ENCODE measurements around the gene BTBD8. TPM values are rescaled to one million over a fixed set of nuclear protein-coding genes. Genes with fewer than 3 reads are reported as not detected.

Gene BTBD8
- polyA plus RNA-seq, 1 of the 3 experiments (the other 2 are of a cell fraction): 0.62 TPM

- ChIA-PET CTCF (interaction anchor here (1.1 kb wide), 1 partner anchor 36 kb away, joined by 3 read pairs; no protein-coding TSS in a partner anchor), POLR2A (no interaction called here)
Observed at GRCh38 chr1:92095874-92096273, 15.7 kb downstream of the BTBD8 start.

More at GRCh38 chr1:92095874-92096273, 15.7 kb downstream of the BTBD8 start:
- 92% methylated on average over 5 of the region's 5 CpGs for WGBS (ENCODE audit: low lambda C conversion rate)
- H3K27me3 ChIP-seq (ENCODE audit: insufficient read depth): no peaks in the 10 kb centered on the region
- H3K4me2 ChIP-seq: no peak overlapping the region
- H3K9me3 ChIP-seq: no peaks in the 10 kb centered on the region
- no peaks in the 10 kb centered on the region for H3K9me2 ChIP-seq
- H3K79me2 ChIP-seq (ENCODE audit: insufficient read depth): no peaks in the 10 kb centered on the region
- H2AFZ ChIP-seq (ENCODE audit: low read depth): no peak overlapping the region
- H3K4me3 ChIP-seq (ENCODE audit: low read depth in 2 of 2, low read length in 1 of 2): no peak overlapping the region
- no peaks in the 10 kb centered on the region for H3K4me1 ChIP-seq (ENCODE audit: control insufficient read depth in 1 of 2, insufficient read depth in 2 of 2, low read depth in 1 of 2, low read length in 1 of 2)
- no peak overlapping the region for H3K27ac ChIP-seq (ENCODE audit: low read depth in 2 of 2, low read length in 1 of 2)
- no peak for DNase-seq
- no peak for TF ChIP-seq EZH2phosphoT487 (IDR thresholded peaks at IDR 0.05; ENCODE audit: borderline replicate concordance, low read depth)
- TF ChIP-seq TEAD4 (IDR thresholded peaks at IDR 0.05; ENCODE audit: borderline replicate concordance, insufficient read depth): no peak
- no peak for TF ChIP-seq SMC3 (IDR thresholded peaks at IDR 0.05; ENCODE audit: low read depth, low read length)
- no peak for TF ChIP-seq USF2 (IDR thresholded peaks at IDR 0.05; ENCODE audit: borderline replicate concordance, low read depth, low read length)
- no peak for TF ChIP-seq POLR2AphosphoS5 (IDR thresholded peaks at IDR 0.05; ENCODE audit: low read depth, low read length)
- TF ChIP-seq SIN3A (IDR thresholded peaks at IDR 0.05; ENCODE audit: borderline replicate concordance, low read depth, low read length): no peak
- TF ChIP-seq FOXM1 (IDR thresholded peaks at IDR 0.05; ENCODE audit: low read depth): no peak
- TF ChIP-seq TCF12 (IDR thresholded peaks at IDR 0.05): no peak
- no peak for TF ChIP-seq RAD21 (IDR thresholded peaks at IDR 0.05; ENCODE audit: low read length)
- TF ChIP-seq REST (IDR thresholded peaks at IDR 0.05; ENCODE audit: low read depth, low read length): no peak
- no peak for TF ChIP-seq FOSL2 (IDR thresholded peaks at IDR 0.05; ENCODE audit: borderline replicate concordance, low read depth)
- TF ChIP-seq GATA2 (CRISPR knock-in tag; IDR thresholded peaks at IDR 0.05): no peak
- no peak for TF ChIP-seq MXI1 (IDR thresholded peaks at IDR 0.05; ENCODE audit: low read depth, low read length)
- TF ChIP-seq YY1 (IDR thresholded peaks at IDR 0.05; ENCODE audit: low read depth): no peak
- TF ChIP-seq EP300 (IDR thresholded peaks at IDR 0.05; ENCODE audit: borderline replicate concordance in 1 of 2, low read depth in 1 of 2, low read length in 1 of 2): no peak
- no peak for TF ChIP-seq RFX5 (IDR thresholded peaks at IDR 0.05; ENCODE audit: low read length)
- no peak for TF ChIP-seq IRF3 (IDR thresholded peaks at IDR 0.05; ENCODE audit: low read depth, low read length)
- no peak overlapping the region for H3K9ac ChIP-seq
- no peaks in the 10 kb centered on the region for H3K36me3 ChIP-seq (replicated peaks in 1 of 2; ENCODE audit: control insufficient read depth in 1 of 2, insufficient read depth in 2 of 2, low read length in 1 of 2)
- no peaks in the 10 kb centered on the region for H3F3A ChIP-seq (replicated peaks; ENCODE audit: insufficient read depth)
- no peaks in the 10 kb centered on the region for H4K20me1 ChIP-seq (ENCODE audit: insufficient read depth)

Measured in SK-N-SH (cell line).